ENCODE measurements around the gene POLR3H.

The POLR3H gene

GRCh38 chr22:41480397-41480735, 63.9 kb downstream of the POLR3H start:
- H3K27ac ChIP-seq (ENCODE audit: low read depth, low read length), result peak overlapping the region; percentile 45
- H3K4me3 ChIP-seq (ENCODE audit: low read length), result no peak overlapping the region
- no peak overlapping the region for H3K9ac ChIP-seq (ENCODE audit: low read length)
- no peaks in the 10 kb centered on the region for H3K27me3 ChIP-seq (ENCODE audit: control insufficient read depth, insufficient read depth, low read length)
- H3K36me3 ChIP-seq (ENCODE audit: control insufficient read depth, insufficient read depth, low read length), result no peaks in the 10 kb centered on the region
- H3K4me1 ChIP-seq (ENCODE audit: control insufficient read depth, insufficient read depth, low read length), result peaks cover 32% of the 10 kb centered on the region

- H3K9ac ChIP-seq (ENCODE audit: low read length), result no peak overlapping the region
- peaks cover 32% of the 10 kb centered on the region for H3K4me1 ChIP-seq (ENCODE audit: control insufficient read depth, insufficient read depth, low read length)
Observed at GRCh38 chr22:41479671-41480396, 64.4 kb downstream of the POLR3H start.

GRCh38 chr22:41478891-41479521, 65.3 kb downstream of the POLR3H start:
- Histone ChIP-seq H3K27ac (ENCODE audit: low read depth, low read length) (no peak overlapping the region), H3K36me3 (ENCODE audit: control insufficient read depth, insufficient read depth, low read length) (no peaks in the 10 kb centered on the region), H3K27me3 (ENCODE audit: control insufficient read depth, insufficient read depth, low read length) (no peaks in the 10 kb centered on the region), H3K4me1 (ENCODE audit: control insufficient read depth, insufficient read depth, low read length) (peaks cover 32% of the 10 kb centered on the region), H3K9ac (ENCODE audit: low read length) (no peak overlapping the region), H3K4me3 (ENCODE audit: low read length) (no peak overlapping the region)

More at GRCh38 chr22:41479671-41480396, 64.4 kb downstream of the POLR3H start:
- Histone ChIP-seq H3K27ac (ENCODE audit: low read depth, low read length) (peak overlapping the region; percentile 45), H3K27me3 (ENCODE audit: control insufficient read depth, insufficient read depth, low read length) (no peaks in the 10 kb centered on the region), H3K4me3 (ENCODE audit: low read length) (no peak overlapping the region), H3K36me3 (ENCODE audit: control insufficient read depth, insufficient read depth, low read length) (no peaks in the 10 kb centered on the region)

GRCh38 chr22:41478473-41478872, 65.8 kb downstream of the POLR3H start:
- H3K36me3 ChIP-seq (ENCODE audit: control insufficient read depth, insufficient read depth, low read length), result no peaks in the 10 kb centered on the region
- H3K4me3 ChIP-seq (ENCODE audit: low read length), result no peak overlapping the region
- H3K27ac ChIP-seq (ENCODE audit: low read depth, low read length), result no peak overlapping the region
- peaks cover 32% of the 10 kb centered on the region for H3K4me1 ChIP-seq (ENCODE audit: control insufficient read depth, insufficient read depth, low read length)
- H3K27me3 ChIP-seq (ENCODE audit: control insufficient read depth, insufficient read depth, low read length), result no peaks in the 10 kb centered on the region
- no peak overlapping the region for H3K9ac ChIP-seq (ENCODE audit: low read length)
